Transverse colon (tissue), 4 donors: ENCODE measurements around the gene TRIB2. TPM values are rescaled to one million over a fixed set of nuclear protein-coding genes. Genes with fewer than 3 reads are reported as not detected.

Experiments used
- DNase-seq: peaks from one replicate; pipeline ENCODE4 v3.0.0-alpha.2; 2019
- H3K27ac ChIP-seq, 4 donors: fragments of 200-600 bp; sonication (generic); 2 replicates each; pipeline ENCODE4 v1.5.1; 2016 to 2018; ENCODE audit warnings: inconsistent platforms in 4 of 4
- H3K27me3 ChIP-seq: fragments of 200-600 bp; sonication (generic); 2 replicates; pipeline ENCODE4 v1.5.1; 2017; ENCODE audit warnings: inconsistent platforms
- H3K36me3 ChIP-seq, 4 donors: fragments of 200-600 bp; sonication (generic); 2 replicates each; pipeline ENCODE4 v1.5.1; 2017 to 2019; ENCODE audit warnings: inconsistent platforms in 4 of 4
- H3K4me1 ChIP-seq, 4 donors: fragments of 200-600 bp; sonication (generic); 2 replicates each; pipeline ENCODE4 v1.5.1; 2017 to 2020; ENCODE audit warnings: inconsistent platforms in 4 of 4
- H3K4me3 ChIP-seq, 4 donors: fragments of 200-600 bp; sonication (generic); 1 replicate in 1 of 4; 2 replicates in 3 of 4; pipeline versions ENCODE4 v1.5.1 to v1.6.1; 2017 to 2019; ENCODE audit warnings: inconsistent platforms in 4 of 4
- H3K9me3 ChIP-seq, 2 donors: fragments of 200-600 bp; sonication (generic); 2 replicates each; pipeline ENCODE4 v1.5.1; 2017 to 2019; ENCODE audit warnings: inconsistent platforms in 2 of 2
- CTCF ChIP-seq, 5 experiments: fragments of 200-600 bp in 3 of 5; fragments of 450-650 bp in 2 of 5; sonication (generic) in 3 of 5; IDR thresholded peaks; 1 replicate in 2 of 5; 2 replicates in 3 of 5; pipeline ENCODE4 v1.5.1; 2016 to 2017; ENCODE audit warnings: antibody characterized with exemption in 5 of 5, inconsistent platforms in 3 of 5, mild to moderate bottlenecking in 2 of 5, moderate library complexity in 1 of 5
- EP300 ChIP-seq: sonication (generic); formaldehyde crosslinking; IDR thresholded peaks from one replicate; pipeline ENCODE4 v1.6.1; 2017; ENCODE audit warnings: antibody characterized with exemption, low read depth
- POLR2A ChIP-seq: fragments of 450-650 bp; IDR thresholded peaks from one replicate; pipeline ENCODE4 v1.6.1; 2016; ENCODE audit warnings: antibody characterized with exemption, mild to moderate bottlenecking, moderate library complexity
- POLR2AphosphoS5 ChIP-seq, 3 donors: sonication (generic); formaldehyde crosslinking; IDR thresholded peaks; one replicate each; pipeline ENCODE4 v1.6.1; 2016; ENCODE audit warnings: antibody characterized with exemption in 3 of 3
- WGBS, 2 donors: methylation state at CpG; one replicate each; pipeline ENCODE4 v1.1.5; 2018; ENCODE audit warnings: low coverage in 1 of 2; 5-methylcytosine and 5-hydroxymethylcytosine counted together
- in situ Hi-C, 4 donors: fragments of 200-750 bp; cut with MboI; loops; one replicate each; pipeline versions ENCODE4 v1.15.0 to v1.15.1; 2017; ENCODE audit warnings: low sequenced_read_pairs in 3 of 4, low pct_ligation_motif_present in 1 of 4, low pct_unique_long_range_greater_than_20kb in 1 of 4
- intact Hi-C: fragments of 100-400 bp; cut with DNase I; formaldehyde crosslinking; loops from one replicate; pipeline ENCODE4 v1.15.1; 2023; ENCODE audit warnings: low total_unique reads
- total RNA-seq, 4 donors: library from RNA; depleted of rRNA; stranded (reverse); fragments of >200 nt; gene quantifications; one replicate each; pipeline ENCODE4 v1.1.0, GENCODE V29; 2016

TRIB2 gene
- total RNA-seq, 4 donors from 2014 or later: 14.2 to 109 (median 36.1) TPM

- Histone ChIP-seq H3K9me3 (no peaks in the 10 kb centered on the region), H3K4me3 (no peak overlapping the region), H3K27me3 (no peaks in the 10 kb centered on the region), H3K36me3 (no peaks in the 10 kb centered on the region), H3K27ac (no peak overlapping the region), H3K4me1 (peaks cover 0 to 10% (median 0%) of the 10 kb centered on the region in 4 donors)
- intact Hi-C loops (no loop called here), in situ Hi-C loops (no loop called here)
- 42 to 60% methylated on average over 2 to 4 of the region's 4 CpGs for WGBS, 2 donors
- DNase-seq: no peak
- no peak for TF ChIP-seq POLR2A
- no peak for TF ChIP-seq EP300
- TF ChIP-seq CTCF (IDR thresholded peaks at IDR 0.05): no peak
- TF ChIP-seq POLR2AphosphoS5 (IDR thresholded peaks at IDR 0.05): no peak
These were observed 46.2 kb downstream of the TRIB2 start for GRCh38 chr2:12762976-12763375.

- no peak for TF ChIP-seq POLR2A
- TF ChIP-seq CTCF (IDR thresholded peaks at IDR 0.05): no peak
- no peak for TF ChIP-seq POLR2AphosphoS5 (IDR thresholded peaks at IDR 0.05)
- TF ChIP-seq EP300: no peak
- Histone ChIP-seq H3K27me3 (no peaks in the 10 kb centered on the region), H3K36me3 (no peaks in the 10 kb centered on the region), H3K27ac (no peak overlapping the region), H3K9me3 (no peaks in the 10 kb centered on the region), H3K4me3 (no peak overlapping the region), H3K4me1 (peaks cover 0 to 10% (median 0%) of the 10 kb centered on the region in 4 donors)
- 33 to 45% methylated on average over 4 of the region's 4 CpGs for WGBS, 2 donors
- in situ Hi-C loops (no loop called here), intact Hi-C loops (no loop called here)
- DNase-seq: no peak
These were observed 46.8 kb downstream of the TRIB2 start for GRCh38 chr2:12763486-12763885.

GRCh38 chr2:12764075-12764730 lies 47.5 kb downstream of the TRIB2 start:
- H3K27me3 ChIP-seq: no peaks in the 10 kb centered on the region
- no peak overlapping the region for H3K27ac ChIP-seq
- no peaks in the 10 kb centered on the region for H3K36me3 ChIP-seq
- DNase-seq: no peak
- no peak overlapping the region for H3K4me3 ChIP-seq
- no peaks in the 10 kb centered on the region for H3K9me3 ChIP-seq
- intact Hi-C loops: no loop called here
- H3K4me1 ChIP-seq: peaks cover 0 to 10% (median 0%) of the 10 kb centered on the region in 4 donors
- in situ Hi-C loops: no loop called here
- TF ChIP-seq CTCF (IDR thresholded peaks at IDR 0.05): no peak
- no peak for TF ChIP-seq POLR2A
- no peak for TF ChIP-seq EP300
- no peak for TF ChIP-seq POLR2AphosphoS5 (IDR thresholded peaks at IDR 0.05)
- 74 to 84% methylated on average over 3 to 4 of the region's 4 CpGs for WGBS, 2 donors

GRCh38 chr2:12764849-12765605 lies 48.3 kb downstream of the TRIB2 start:
- Histone ChIP-seq H3K4me3 (no peak overlapping the region), H3K27me3 (no peaks in the 10 kb centered on the region), H3K4me1 (peaks cover 0 to 6% (median 0%) of the 10 kb centered on the region in 4 donors), H3K9me3 (no peaks in the 10 kb centered on the region), H3K36me3 (no peaks in the 10 kb centered on the region), H3K27ac (no peak overlapping the region)
- WGBS, 2 donors: 78 to 80% methylated on average over 7 of the region's 7 CpGs
- intact Hi-C loops: no loop called here
- DNase-seq: no peak
- TF ChIP-seq CTCF (IDR thresholded peaks at IDR 0.05): no peak
- in situ Hi-C loops: no loop called here
